SK-N-SH treated with all-trans-retinoic acid at 6 μM for 48 hours (cell line): ENCODE measurements around the gene HHAT.

Experiments
- ATAC-seq: fragments of 200-7000 bp; cut with Tn5 transposase; 3 replicates; pipeline ENCODE4 v1.9.1; 2020; ENCODE audit warnings: mild to moderate bottlenecking, moderate library complexity
- ARNTL ChIP-seq: fragments of 450-650 bp; formaldehyde crosslinking; IDR thresholded peaks from 2 replicates; pipeline ENCODE4 v1.5.0; 2020; ENCODE audit warnings: low read depth, mild to moderate bottlenecking, moderate library complexity, borderline replicate concordance
- BACH2 ChIP-seq: fragments of 250-450 bp; sonication (Bioruptor Pico); IDR thresholded peaks from 2 replicates; pipeline ENCODE4 v1.9.0; 2021; ENCODE audit warnings: mild to moderate bottlenecking, borderline replicate concordance
- CSDC2 ChIP-seq: fragments of 250-450 bp; sonication (Bioruptor Pico); IDR thresholded peaks from 2 replicates; pipeline ENCODE4 v1.5.0; 2020; ENCODE audit warnings: mild to moderate bottlenecking, moderate library complexity
- ESRRG ChIP-seq: fragments of 250-450 bp; sonication (Bioruptor Pico); IDR thresholded peaks from 2 replicates; pipeline ENCODE4 v1.6.1; 2021; ENCODE audit warnings: mild to moderate bottlenecking
- GLIS3 ChIP-seq: fragments of 250-450 bp; sonication (Bioruptor Pico); IDR thresholded peaks from 2 replicates; pipeline ENCODE4 v1.5.0; 2020; ENCODE audit warnings: mild to moderate bottlenecking, moderate library complexity
- ISL1 ChIP-seq: fragments of 250-450 bp; sonication (Bioruptor Pico); IDR thresholded peaks from 2 replicates; pipeline ENCODE4 v2.1.2; 2022; ENCODE audit warnings: mild to moderate bottlenecking, moderate library complexity
- OSR1 ChIP-seq: fragments of 250-450 bp; sonication (Bioruptor Pico); IDR thresholded peaks from 2 replicates; pipeline ENCODE4 v1.8.0; 2022; ENCODE audit warnings: moderate library complexity, mild to moderate bottlenecking, inconsistent platforms
- PPARA ChIP-seq: fragments of 250-450 bp; sonication (Bioruptor Pico); IDR thresholded peaks from 2 replicates; pipeline ENCODE4 v1.5.0; 2020; ENCODE audit warnings: mild to moderate bottlenecking, borderline replicate concordance
- RARB ChIP-seq: fragments of 250-450 bp; sonication (Bioruptor Pico); IDR thresholded peaks from 2 replicates; pipeline ENCODE4 v1.8.0; 2021; ENCODE audit warnings: mild to moderate bottlenecking, moderate library complexity
- SNAI2 ChIP-seq: fragments of 250-450 bp; sonication (Bioruptor Pico); IDR thresholded peaks from 2 replicates; pipeline ENCODE4 v1.5.0; 2020; ENCODE audit warnings: mild to moderate bottlenecking, moderate library complexity
- TCF4 ChIP-seq: fragments of 250-450 bp; sonication (Bioruptor Pico); IDR thresholded peaks from 2 replicates; pipeline ENCODE4 v1.8.0; 2021; ENCODE audit warnings: mild to moderate bottlenecking, moderate library complexity, borderline replicate concordance
- TOX ChIP-seq: fragments of 250-450 bp; sonication (Bioruptor Pico); IDR thresholded peaks from 2 replicates; pipeline ENCODE4 v1.8.0; 2021; ENCODE audit warnings: mild to moderate bottlenecking, moderate library complexity, borderline replicate concordance
- ZC3H10 ChIP-seq: fragments of 250-450 bp; sonication (Bioruptor Pico); IDR thresholded peaks from 2 replicates; pipeline ENCODE4 v1.5.1; 2021; ENCODE audit warnings: mild to moderate bottlenecking, moderate library complexity
- ZFP3 ChIP-seq: fragments of 250-450 bp; sonication (Bioruptor Pico); IDR thresholded peaks from 2 replicates; pipeline ENCODE4 v1.5.0; 2020; ENCODE audit warnings: mild to moderate bottlenecking, moderate library complexity
- ZFP30 ChIP-seq: fragments of 450-650 bp; formaldehyde crosslinking; IDR thresholded peaks from 2 replicates; pipeline ENCODE4 v1.5.0; 2022; ENCODE audit warnings: mild to moderate bottlenecking, moderate library complexity
- ZNF565 ChIP-seq: fragments of 450-650 bp; formaldehyde crosslinking; conservative IDR thresholded peaks from 2 replicates; pipeline ENCODE4 v1.5.0; 2020; ENCODE audit warnings: low read depth, mild to moderate bottlenecking, moderate library complexity
- ZNF70 ChIP-seq: fragments of 450-650 bp; formaldehyde crosslinking; IDR thresholded peaks from 2 replicates; pipeline ENCODE4 v1.5.0; 2020; ENCODE audit warnings: mild to moderate bottlenecking, moderate library complexity
- ZNF8 ChIP-seq: fragments of 450-650 bp; formaldehyde crosslinking; IDR thresholded peaks from 2 replicates; pipeline ENCODE4 v1.5.0; 2020; ENCODE audit warnings: mild to moderate bottlenecking, moderate library complexity
- TF ChIP-seq, protein P1 (sequence below): fragments of 250-450 bp; sonication (Bioruptor Pico); IDR thresholded peaks from 2 replicates; pipeline ENCODE4 v1.5.1; 2021; ENCODE audit warnings: mild to moderate bottlenecking, moderate library complexity
- TF ChIP-seq, protein P2 (sequence below): fragments of 250-450 bp; sonication (Bioruptor Pico); IDR thresholded peaks from 2 replicates; pipeline ENCODE4 v1.8.0; 2021; ENCODE audit warnings: low read depth, mild to moderate bottlenecking, moderate library complexity, borderline replicate concordance
- TF ChIP-seq, protein P3 (sequence below): fragments of 250-450 bp; sonication (Bioruptor Pico); IDR thresholded peaks from 2 replicates; pipeline ENCODE4 v1.5.1; 2020; ENCODE audit warnings: low read depth, mild to moderate bottlenecking, moderate library complexity
- TF ChIP-seq, protein P4 (sequence below): fragments of 250-450 bp; sonication (Bioruptor Pico); IDR thresholded peaks from 2 replicates; pipeline ENCODE4 v1.8.0; 2020; ENCODE audit warnings: mild to moderate bottlenecking, moderate library complexity, borderline replicate concordance

The HHAT gene

DNA sequence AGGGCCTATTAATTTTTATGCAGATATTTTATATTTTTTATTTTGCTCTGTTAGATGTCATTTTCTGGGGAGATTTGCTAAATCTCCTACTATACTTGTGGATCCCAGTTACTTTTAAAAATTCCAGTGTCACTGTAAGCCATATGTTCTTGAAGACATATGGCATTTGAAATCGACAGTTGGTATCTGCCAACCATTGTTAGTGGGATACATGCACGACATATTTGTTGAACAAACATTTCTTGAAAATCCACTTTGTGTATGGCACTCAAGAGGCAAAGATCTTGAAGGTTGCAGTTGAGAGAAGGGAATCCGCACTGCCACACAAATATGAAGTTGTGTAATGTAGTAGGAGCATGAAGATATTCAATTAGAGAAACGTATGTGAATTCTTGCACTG, 287.7 kb downstream of the HHAT start:
- TF ChIP-seq, protein P1, sequence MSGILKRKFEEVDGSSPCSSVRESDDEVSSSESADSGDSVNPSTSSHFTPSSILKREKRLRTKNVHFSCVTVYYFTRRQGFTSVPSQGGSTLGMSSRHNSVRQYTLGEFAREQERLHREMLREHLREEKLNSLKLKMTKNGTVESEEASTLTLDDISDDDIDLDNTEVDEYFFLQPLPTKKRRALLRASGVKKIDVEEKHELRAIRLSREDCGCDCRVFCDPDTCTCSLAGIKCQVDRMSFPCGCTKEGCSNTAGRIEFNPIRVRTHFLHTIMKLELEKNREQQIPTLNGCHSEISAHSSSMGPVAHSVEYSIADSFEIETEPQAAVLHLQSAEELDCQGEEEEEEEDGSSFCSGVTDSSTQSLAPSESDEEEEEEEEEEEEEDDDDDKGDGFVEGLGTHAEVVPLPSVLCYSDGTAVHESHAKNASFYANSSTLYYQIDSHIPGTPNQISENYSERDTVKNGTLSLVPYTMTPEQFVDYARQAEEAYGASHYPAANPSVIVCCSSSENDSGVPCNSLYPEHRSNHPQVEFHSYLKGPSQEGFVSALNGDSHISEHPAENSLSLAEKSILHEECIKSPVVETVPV (CRISPR knock-in tag): no peak
- TF ChIP-seq OSR1 (CRISPR knock-in tag): no peak
- TF ChIP-seq, protein P2, sequence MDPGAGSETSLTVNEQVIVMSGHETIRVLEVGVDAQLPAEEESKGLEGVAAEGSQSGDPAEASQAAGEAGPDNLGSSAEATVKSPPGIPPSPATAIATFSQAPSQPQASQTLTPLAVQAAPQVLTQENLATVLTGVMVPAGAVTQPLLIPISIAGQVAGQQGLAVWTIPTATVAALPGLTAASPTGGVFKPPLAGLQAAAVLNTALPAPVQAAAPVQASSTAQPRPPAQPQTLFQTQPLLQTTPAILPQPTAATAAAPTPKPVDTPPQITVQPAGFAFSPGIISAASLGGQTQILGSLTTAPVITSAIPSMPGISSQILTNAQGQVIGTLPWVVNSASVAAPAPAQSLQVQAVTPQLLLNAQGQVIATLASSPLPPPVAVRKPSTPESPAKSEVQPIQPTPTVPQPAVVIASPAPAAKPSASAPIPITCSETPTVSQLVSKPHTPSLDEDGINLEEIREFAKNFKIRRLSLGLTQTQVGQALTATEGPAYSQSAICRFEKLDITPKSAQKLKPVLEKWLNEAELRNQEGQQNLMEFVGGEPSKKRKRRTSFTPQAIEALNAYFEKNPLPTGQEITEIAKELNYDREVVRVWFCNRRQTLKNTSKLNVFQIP (CRISPR knock-in tag): no peak
- TF ChIP-seq ARNTL (CRISPR knock-in tag): no peak
- TF ChIP-seq SNAI2 (CRISPR knock-in tag): no peak
- TF ChIP-seq ZFP30 (CRISPR knock-in tag): no peak
- no peak for TF ChIP-seq CSDC2 (CRISPR knock-in tag)
- TF ChIP-seq TCF4 (CRISPR knock-in tag): no peak
- TF ChIP-seq, protein P3, sequence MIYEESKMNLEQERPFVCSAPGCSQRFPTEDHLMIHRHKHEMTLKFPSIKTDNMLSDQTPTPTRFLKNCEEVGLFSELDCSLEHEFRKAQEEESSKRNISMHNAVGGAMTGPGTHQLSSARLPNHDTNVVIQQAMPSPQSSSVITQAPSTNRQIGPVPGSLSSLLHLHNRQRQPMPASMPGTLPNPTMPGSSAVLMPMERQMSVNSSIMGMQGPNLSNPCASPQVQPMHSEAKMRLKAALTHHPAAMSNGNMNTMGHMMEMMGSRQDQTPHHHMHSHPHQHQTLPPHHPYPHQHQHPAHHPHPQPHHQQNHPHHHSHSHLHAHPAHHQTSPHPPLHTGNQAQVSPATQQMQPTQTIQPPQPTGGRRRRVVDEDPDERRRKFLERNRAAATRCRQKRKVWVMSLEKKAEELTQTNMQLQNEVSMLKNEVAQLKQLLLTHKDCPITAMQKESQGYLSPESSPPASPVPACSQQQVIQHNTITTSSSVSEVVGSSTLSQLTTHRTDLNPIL: no peak

DNA sequence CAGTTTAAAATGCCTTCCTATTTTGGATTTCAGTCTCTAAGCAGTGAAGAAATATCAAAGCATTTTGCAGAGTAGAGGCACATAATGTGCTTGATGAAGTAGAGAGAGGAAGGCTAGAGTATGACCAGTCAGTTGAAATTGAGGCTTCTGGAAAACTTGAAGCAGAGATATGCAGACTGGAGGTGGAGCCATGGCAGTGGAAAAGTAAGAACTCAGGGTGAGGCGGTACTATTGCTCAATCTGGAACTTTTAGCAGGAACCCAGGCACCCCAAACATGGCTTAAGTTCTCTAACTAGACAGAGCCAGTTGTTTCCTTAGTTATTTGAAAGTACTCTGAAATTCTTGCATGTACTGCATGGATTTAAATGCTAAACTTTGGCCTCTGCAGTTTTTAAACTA, 288.6 kb downstream of the HHAT start:
- no peak for TF ChIP-seq RARB (CRISPR knock-in tag)
- no peak for TF ChIP-seq SNAI2 (CRISPR knock-in tag)
- TF ChIP-seq, all 23 proteins: peak for 0

More for the DNA sequence above, 287.7 kb downstream of the HHAT start:
- no peak for ATAC-seq

DNA sequence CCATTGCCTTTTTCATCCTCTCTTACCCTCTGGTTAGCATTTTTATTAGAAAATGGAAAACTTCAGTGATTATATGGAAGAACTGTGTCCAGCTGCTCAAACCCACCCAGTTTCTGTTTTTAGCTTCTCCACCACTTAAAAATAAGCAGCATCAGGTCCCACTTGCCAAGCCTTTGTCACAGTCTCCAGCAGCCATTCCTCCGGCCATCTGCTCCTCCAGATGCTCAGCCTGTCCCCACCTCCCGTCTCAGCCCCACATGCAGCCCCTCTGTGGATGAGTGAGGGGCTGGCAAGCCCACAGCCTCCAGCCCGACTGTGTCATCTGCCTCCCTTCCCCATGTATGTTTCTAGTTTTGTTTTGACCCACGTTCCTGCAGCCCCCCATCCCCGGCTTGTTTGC, 289.7 kb downstream of the HHAT start:
- TF ChIP-seq ESRRG (no peak), OSR1 (CRISPR knock-in tag) (no peak), ISL1 (no peak), ZNF8 (CRISPR knock-in tag) (no peak), TOX (CRISPR knock-in tag) (no peak), RARB (CRISPR knock-in tag) (no peak), TCF4 (CRISPR knock-in tag) (no peak), ZC3H10 (CRISPR knock-in tag) (no peak), ZFP30 (CRISPR knock-in tag) (no peak), ZFP3 (no peak), ZNF565 (no peak), ZNF70 (CRISPR knock-in tag) (no peak), BACH2 (no peak), PPARA (CRISPR knock-in tag) (no peak), ARNTL (CRISPR knock-in tag) (no peak), CSDC2 (CRISPR knock-in tag) (no peak), GLIS3 (no peak)
- TF ChIP-seq, protein P3: no peak
- TF ChIP-seq, protein P4, sequence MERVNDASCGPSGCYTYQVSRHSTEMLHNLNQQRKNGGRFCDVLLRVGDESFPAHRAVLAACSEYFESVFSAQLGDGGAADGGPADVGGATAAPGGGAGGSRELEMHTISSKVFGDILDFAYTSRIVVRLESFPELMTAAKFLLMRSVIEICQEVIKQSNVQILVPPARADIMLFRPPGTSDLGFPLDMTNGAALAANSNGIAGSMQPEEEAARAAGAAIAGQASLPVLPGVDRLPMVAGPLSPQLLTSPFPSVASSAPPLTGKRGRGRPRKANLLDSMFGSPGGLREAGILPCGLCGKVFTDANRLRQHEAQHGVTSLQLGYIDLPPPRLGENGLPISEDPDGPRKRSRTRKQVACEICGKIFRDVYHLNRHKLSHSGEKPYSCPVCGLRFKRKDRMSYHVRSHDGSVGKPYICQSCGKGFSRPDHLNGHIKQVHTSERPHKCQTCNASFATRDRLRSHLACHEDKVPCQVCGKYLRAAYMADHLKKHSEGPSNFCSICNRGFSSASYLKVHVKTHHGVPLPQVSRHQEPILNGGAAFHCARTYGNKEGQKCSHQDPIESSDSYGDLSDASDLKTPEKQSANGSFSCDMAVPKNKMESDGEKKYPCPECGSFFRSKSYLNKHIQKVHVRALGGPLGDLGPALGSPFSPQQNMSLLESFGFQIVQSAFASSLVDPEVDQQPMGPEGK: no peak
- TF ChIP-seq, protein P2 (CRISPR knock-in tag): no peak
- TF ChIP-seq, all 23 proteins: peak for 0
- no peak for ATAC-seq

More for the DNA sequence above, 288.6 kb downstream of the HHAT start:
- no peak for ATAC-seq
